WTC11 (cell line): ENCODE results near the gene ARHGEF10L. TPM values are rescaled to one million over a fixed set of nuclear protein-coding genes. Genes with fewer than 3 reads are reported as not detected.

Experiments used
- ATAC-seq: fragments of 200-7000 bp; cut with Tn5 transposase; 2 replicates; pipeline ENCODE4 v1.10.0; 2021; ENCODE audit warnings: mild to moderate bottlenecking, moderate library complexity
- CTCF ChIA-PET: fragments of 300-600 bp; sonication (Branson Sonifier 250); formaldehyde crosslinking; loops from one replicate; lab custom pipeline; 2021; ENCODE audit warnings: antibody characterized with exemption; lab: Charles Lee
- POLR2A ChIA-PET: fragments of 350-600 bp; sonication (Branson Sonifier 250); formaldehyde crosslinking; loops from one replicate; lab custom pipeline; 2021; ENCODE audit warnings: antibody characterized with exemption; lab: Charles Lee
- DNase-seq: peaks from one replicate; pipeline ENCODE4 v3.0.0; 2021; ENCODE audit warnings: low spot score
- H3K27ac Mint-ChIP-seq: 2 replicates; pipeline ENCODE4 v1.8.0; 2021; ENCODE audit warnings: mixed read lengths
- H3K27me3 Mint-ChIP-seq: 2 replicates; pipeline ENCODE4 v1.8.0; 2021; ENCODE audit warnings: low read depth, mild to moderate bottlenecking, moderate library complexity, mixed read lengths
- H3K36me3 Mint-ChIP-seq: 2 replicates; pipeline ENCODE4 v1.8.0; 2021; ENCODE audit warnings: mixed read lengths
- H3K4me1 Mint-ChIP-seq: 2 replicates; pipeline ENCODE4 v1.8.0; 2022; ENCODE audit warnings: mixed read lengths
- H3K4me3 Mint-ChIP-seq: 2 replicates; pipeline ENCODE4 v1.8.0; 2021; ENCODE audit warnings: mild to moderate bottlenecking, moderate library complexity, mixed read lengths
- H3K9me3 Mint-ChIP-seq: 2 replicates; pipeline ENCODE4 v1.8.0; 2021; ENCODE audit warnings: mixed read lengths
- ATF1 ChIP-seq: sonication (generic); formaldehyde crosslinking; IDR thresholded peaks from 2 replicates; pipeline ENCODE4 v1.8.1; 2023; ENCODE audit warnings: mild to moderate bottlenecking, moderate library complexity, missing genetic modification reagents
- ETV6 ChIP-seq: sonication (generic); formaldehyde crosslinking; IDR thresholded peaks from 2 replicates; pipeline ENCODE4 v1.8.1; 2022; ENCODE audit warnings: mild to moderate bottlenecking, missing genetic modification reagents
- FOXK1 ChIP-seq: sonication (generic); formaldehyde crosslinking; IDR thresholded peaks from 2 replicates; pipeline ENCODE4 v1.8.0; 2022; ENCODE audit warnings: mild to moderate bottlenecking, moderate library complexity, missing genetic modification reagents
- FOXP1 ChIP-seq: sonication (generic); formaldehyde crosslinking; IDR thresholded peaks from 2 replicates; pipeline ENCODE4 v1.8.0; 2022; ENCODE audit warnings: missing genetic modification reagents, mild to moderate bottlenecking, moderate library complexity, borderline replicate concordance
- GABPB1 ChIP-seq: sonication (generic); formaldehyde crosslinking; IDR thresholded peaks from 2 replicates; pipeline ENCODE4 v1.8.1; 2023; ENCODE audit warnings: mild to moderate bottlenecking, missing genetic modification reagents
- KAT7 ChIP-seq: sonication (generic); formaldehyde crosslinking; IDR thresholded peaks from 2 replicates; pipeline ENCODE4 v1.8.1; 2023; ENCODE audit warnings: missing genetic modification reagents, mild to moderate bottlenecking, borderline replicate concordance
- NFE2L1 ChIP-seq: sonication (generic); formaldehyde crosslinking; IDR thresholded peaks from 2 replicates; pipeline ENCODE4 v1.8.1; 2023; ENCODE audit warnings: missing genetic modification reagents
- NFYB ChIP-seq: sonication (generic); formaldehyde crosslinking; conservative IDR thresholded peaks from 2 replicates; pipeline ENCODE4 v1.8.0; 2022; ENCODE audit warnings: low read depth, missing genetic modification reagents
- NR2C2 ChIP-seq: sonication (generic); formaldehyde crosslinking; IDR thresholded peaks from 2 replicates; pipeline ENCODE4 v1.8.0; 2022; ENCODE audit warnings: mild to moderate bottlenecking, missing genetic modification reagents
- NR3C1 ChIP-seq: sonication (generic); formaldehyde crosslinking; conservative IDR thresholded peaks from 2 replicates; pipeline ENCODE4 v1.8.1; 2023; ENCODE audit warnings: low read depth, mild to moderate bottlenecking, missing genetic modification reagents
- TCF7 ChIP-seq: sonication (generic); formaldehyde crosslinking; IDR thresholded peaks from 2 replicates; pipeline ENCODE4 v1.8.0; 2022; ENCODE audit warnings: mild to moderate bottlenecking, low read depth, missing genetic modification reagents, moderate library complexity
- ZNF121 ChIP-seq: sonication (generic); formaldehyde crosslinking; IDR thresholded peaks from 2 replicates; pipeline ENCODE4 v1.8.0; 2023; ENCODE audit warnings: missing genetic modification reagents
- ZNF416 ChIP-seq: fragments of 250-450 bp; sonication (Bioruptor Pico); IDR thresholded peaks from 2 replicates; pipeline ENCODE4 v1.9.0; 2021; ENCODE audit warnings: mild to moderate bottlenecking, inconsistent platforms
- total RNA-seq: library from RNA; stranded (reverse); gene quantifications from 3 replicates; pipeline ENCODE4 v1.2.3, GENCODE V29; 2021
- TF ChIP-seq, protein P1 (sequence below): sonication (generic); formaldehyde crosslinking; IDR thresholded peaks from 2 replicates; pipeline ENCODE4 v1.8.1; 2022; ENCODE audit warnings: low read depth, mild to moderate bottlenecking, moderate library complexity, missing genetic modification reagents, borderline replicate concordance
- TF ChIP-seq, protein P2 (sequence below): fragments of 250-450 bp; sonication (Bioruptor Pico); IDR thresholded peaks from 2 replicates; pipeline ENCODE4 v1.9.0; 2021; ENCODE audit warnings: mild to moderate bottlenecking
- TF ChIP-seq, protein P3 (sequence below): fragments of 200-600 bp; IDR thresholded peaks from 2 replicates; pipeline ENCODE4 v1.8.0; 2022; ENCODE audit warnings: antibody characterized with exemption
- TF ChIP-seq, protein P4 (sequence below): sonication (generic); formaldehyde crosslinking; IDR thresholded peaks from 2 replicates; pipeline ENCODE4 v1.8.0; 2022; ENCODE audit warnings: mild to moderate bottlenecking, missing genetic modification reagents
- TF ChIP-seq, protein P5 (sequence below): sonication (generic); formaldehyde crosslinking; IDR thresholded peaks from 2 replicates; pipeline ENCODE4 v1.8.0; 2022; ENCODE audit warnings: missing genetic modification reagents
- TF ChIP-seq, protein P6 (sequence below): sonication (generic); formaldehyde crosslinking; IDR thresholded peaks from 2 replicates; pipeline ENCODE4 v1.8.0; 2022; ENCODE audit warnings: mild to moderate bottlenecking, missing genetic modification reagents
- TF ChIP-seq, protein P7 (sequence below): sonication (generic); formaldehyde crosslinking; conservative IDR thresholded peaks from 2 replicates; pipeline ENCODE4 v1.8.1; 2022; ENCODE audit warnings: mild to moderate bottlenecking, missing genetic modification reagents
- TF ChIP-seq, protein P8 (sequence below): sonication (generic); formaldehyde crosslinking; IDR thresholded peaks from 2 replicates; pipeline ENCODE4 v1.8.0; 2022; ENCODE audit warnings: mild to moderate bottlenecking, missing genetic modification reagents
- TF ChIP-seq, protein P9 (sequence below): sonication (generic); formaldehyde crosslinking; IDR thresholded peaks from 2 replicates; pipeline ENCODE4 v1.8.1; 2022; ENCODE audit warnings: mild to moderate bottlenecking, missing genetic modification reagents, moderate library complexity, borderline replicate concordance

ARHGEF10L gene
- total RNA-seq, 1 experiment from 2014 or later, result 34.4 TPM

DNA sequence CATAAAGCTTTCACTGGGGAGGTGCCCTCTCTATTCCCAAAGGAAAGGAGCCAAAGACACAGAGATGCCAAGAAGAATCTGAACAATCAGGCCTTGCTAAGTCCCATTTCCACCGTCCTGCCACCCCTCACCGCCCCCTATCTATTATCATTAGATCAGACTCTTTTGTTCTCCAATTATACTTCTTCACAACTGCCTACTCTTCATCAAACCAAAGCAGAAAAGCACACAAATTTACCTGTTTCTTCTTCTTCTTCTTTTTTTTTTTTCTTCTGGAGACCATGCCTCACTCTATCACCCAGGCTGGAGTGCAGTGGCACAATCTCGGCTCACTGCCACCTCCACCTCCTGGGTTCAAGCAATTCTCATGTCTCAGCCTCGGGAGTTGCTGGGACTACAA is 43.1 kb upstream of the ARHGEF10L start:
- DNase-seq (no peak), ATAC-seq (no peak)
- H3K36me3 Mint-ChIP-seq, result no peaks in the 10 kb centered on the region; the same call in none of the 2 replicates
- H3K4me1 Mint-ChIP-seq, result peaks cover 20% of the 10 kb centered on the region
- no peaks in the 10 kb centered on the region for H3K27me3 Mint-ChIP-seq
- H3K4me3 Mint-ChIP-seq, result no peak overlapping the region
- H3K27ac Mint-ChIP-seq, result no peak overlapping the region
- POLR2A ChIA-PET, result no interaction called here
- CTCF ChIA-PET, result interaction anchor here (0.7 to 13.0 kb wide), 6 partner anchors 11 to 298 kb away, joined by 3 to 273 read pairs (median 3); no protein-coding TSS in a partner anchor
- TF ChIP-seq, protein P1, sequence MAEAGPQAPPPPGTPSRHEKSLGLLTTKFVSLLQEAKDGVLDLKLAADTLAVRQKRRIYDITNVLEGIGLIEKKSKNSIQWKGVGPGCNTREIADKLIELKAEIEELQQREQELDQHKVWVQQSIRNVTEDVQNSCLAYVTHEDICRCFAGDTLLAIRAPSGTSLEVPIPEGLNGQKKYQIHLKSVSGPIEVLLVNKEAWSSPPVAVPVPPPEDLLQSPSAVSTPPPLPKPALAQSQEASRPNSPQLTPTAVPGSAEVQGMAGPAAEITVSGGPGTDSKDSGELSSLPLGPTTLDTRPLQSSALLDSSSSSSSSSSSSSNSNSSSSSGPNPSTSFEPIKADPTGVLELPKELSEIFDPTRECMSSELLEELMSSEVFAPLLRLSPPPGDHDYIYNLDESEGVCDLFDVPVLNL (CRISPR knock-in tag), result no peak
- TF ChIP-seq KAT7 (CRISPR knock-in tag) (no peak), NFE2L1 (no peak), NFYB (CRISPR knock-in tag) (no peak), FOXK1 (no peak), ATF1 (CRISPR knock-in tag) (no peak), FOXP1 (CRISPR knock-in tag) (no peak), ZNF416 (CRISPR knock-in tag) (no peak), ZNF121 (CRISPR knock-in tag) (no peak)
- TF ChIP-seq, protein P2, sequence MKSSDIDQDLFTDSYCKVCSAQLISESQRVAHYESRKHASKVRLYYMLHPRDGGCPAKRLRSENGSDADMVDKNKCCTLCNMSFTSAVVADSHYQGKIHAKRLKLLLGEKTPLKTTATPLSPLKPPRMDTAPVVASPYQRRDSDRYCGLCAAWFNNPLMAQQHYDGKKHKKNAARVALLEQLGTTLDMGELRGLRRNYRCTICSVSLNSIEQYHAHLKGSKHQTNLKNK, result no peak
- TF ChIP-seq, protein P3, sequence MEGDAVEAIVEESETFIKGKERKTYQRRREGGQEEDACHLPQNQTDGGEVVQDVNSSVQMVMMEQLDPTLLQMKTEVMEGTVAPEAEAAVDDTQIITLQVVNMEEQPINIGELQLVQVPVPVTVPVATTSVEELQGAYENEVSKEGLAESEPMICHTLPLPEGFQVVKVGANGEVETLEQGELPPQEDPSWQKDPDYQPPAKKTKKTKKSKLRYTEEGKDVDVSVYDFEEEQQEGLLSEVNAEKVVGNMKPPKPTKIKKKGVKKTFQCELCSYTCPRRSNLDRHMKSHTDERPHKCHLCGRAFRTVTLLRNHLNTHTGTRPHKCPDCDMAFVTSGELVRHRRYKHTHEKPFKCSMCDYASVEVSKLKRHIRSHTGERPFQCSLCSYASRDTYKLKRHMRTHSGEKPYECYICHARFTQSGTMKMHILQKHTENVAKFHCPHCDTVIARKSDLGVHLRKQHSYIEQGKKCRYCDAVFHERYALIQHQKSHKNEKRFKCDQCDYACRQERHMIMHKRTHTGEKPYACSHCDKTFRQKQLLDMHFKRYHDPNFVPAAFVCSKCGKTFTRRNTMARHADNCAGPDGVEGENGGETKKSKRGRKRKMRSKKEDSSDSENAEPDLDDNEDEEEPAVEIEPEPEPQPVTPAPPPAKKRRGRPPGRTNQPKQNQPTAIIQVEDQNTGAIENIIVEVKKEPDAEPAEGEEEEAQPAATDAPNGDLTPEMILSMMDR, result no peak
- TF ChIP-seq, protein P4, sequence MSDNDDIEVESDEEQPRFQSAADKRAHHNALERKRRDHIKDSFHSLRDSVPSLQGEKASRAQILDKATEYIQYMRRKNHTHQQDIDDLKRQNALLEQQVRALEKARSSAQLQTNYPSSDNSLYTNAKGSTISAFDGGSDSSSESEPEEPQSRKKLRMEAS (CRISPR knock-in tag), result no peak
- TF ChIP-seq, protein P5, sequence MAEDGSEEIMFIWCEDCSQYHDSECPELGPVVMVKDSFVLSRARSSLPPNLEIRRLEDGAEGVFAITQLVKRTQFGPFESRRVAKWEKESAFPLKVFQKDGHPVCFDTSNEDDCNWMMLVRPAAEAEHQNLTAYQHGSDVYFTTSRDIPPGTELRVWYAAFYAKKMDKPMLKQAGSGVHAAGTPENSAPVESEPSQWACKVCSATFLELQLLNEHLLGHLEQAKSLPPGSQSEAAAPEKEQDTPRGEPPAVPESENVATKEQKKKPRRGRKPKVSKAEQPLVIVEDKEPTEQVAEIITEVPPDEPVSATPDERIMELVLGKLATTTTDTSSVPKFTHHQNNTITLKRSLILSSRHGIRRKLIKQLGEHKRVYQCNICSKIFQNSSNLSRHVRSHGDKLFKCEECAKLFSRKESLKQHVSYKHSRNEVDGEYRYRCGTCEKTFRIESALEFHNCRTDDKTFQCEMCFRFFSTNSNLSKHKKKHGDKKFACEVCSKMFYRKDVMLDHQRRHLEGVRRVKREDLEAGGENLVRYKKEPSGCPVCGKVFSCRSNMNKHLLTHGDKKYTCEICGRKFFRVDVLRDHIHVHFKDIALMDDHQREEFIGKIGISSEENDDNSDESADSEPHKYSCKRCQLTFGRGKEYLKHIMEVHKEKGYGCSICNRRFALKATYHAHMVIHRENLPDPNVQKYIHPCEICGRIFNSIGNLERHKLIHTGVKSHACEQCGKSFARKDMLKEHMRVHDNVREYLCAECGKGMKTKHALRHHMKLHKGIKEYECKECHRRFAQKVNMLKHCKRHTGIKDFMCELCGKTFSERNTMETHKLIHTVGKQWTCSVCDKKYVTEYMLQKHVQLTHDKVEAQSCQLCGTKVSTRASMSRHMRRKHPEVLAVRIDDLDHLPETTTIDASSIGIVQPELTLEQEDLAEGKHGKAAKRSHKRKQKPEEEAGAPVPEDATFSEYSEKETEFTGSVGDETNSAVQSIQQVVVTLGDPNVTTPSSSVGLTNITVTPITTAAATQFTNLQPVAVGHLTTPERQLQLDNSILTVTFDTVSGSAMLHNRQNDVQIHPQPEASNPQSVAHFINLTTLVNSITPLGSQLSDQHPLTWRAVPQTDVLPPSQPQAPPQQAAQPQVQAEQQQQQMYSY (CRISPR knock-in tag), result no peak
- TF ChIP-seq, protein P6, sequence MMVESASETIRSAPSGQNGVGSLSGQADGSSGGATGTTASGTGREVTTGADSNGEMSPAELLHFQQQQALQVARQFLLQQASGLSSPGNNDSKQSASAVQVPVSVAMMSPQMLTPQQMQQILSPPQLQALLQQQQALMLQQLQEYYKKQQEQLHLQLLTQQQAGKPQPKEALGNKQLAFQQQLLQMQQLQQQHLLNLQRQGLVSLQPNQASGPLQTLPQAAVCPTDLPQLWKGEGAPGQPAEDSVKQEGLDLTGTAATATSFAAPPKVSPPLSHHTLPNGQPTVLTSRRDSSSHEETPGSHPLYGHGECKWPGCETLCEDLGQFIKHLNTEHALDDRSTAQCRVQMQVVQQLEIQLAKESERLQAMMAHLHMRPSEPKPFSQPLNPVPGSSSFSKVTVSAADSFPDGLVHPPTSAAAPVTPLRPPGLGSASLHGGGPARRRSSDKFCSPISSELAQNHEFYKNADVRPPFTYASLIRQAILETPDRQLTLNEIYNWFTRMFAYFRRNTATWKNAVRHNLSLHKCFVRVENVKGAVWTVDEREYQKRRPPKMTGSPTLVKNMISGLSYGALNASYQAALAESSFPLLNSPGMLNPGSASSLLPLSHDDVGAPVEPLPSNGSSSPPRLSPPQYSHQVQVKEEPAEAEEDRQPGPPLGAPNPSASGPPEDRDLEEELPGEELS (CRISPR knock-in tag), result no peak
- TF ChIP-seq, protein P7, sequence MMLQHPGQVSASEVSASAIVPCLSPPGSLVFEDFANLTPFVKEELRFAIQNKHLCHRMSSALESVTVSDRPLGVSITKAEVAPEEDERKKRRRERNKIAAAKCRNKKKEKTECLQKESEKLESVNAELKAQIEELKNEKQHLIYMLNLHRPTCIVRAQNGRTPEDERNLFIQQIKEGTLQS (CRISPR knock-in tag), result no peak
- H3K9me3 Mint-ChIP-seq, result peaks cover 19% of the 10 kb centered on the region

DNA sequence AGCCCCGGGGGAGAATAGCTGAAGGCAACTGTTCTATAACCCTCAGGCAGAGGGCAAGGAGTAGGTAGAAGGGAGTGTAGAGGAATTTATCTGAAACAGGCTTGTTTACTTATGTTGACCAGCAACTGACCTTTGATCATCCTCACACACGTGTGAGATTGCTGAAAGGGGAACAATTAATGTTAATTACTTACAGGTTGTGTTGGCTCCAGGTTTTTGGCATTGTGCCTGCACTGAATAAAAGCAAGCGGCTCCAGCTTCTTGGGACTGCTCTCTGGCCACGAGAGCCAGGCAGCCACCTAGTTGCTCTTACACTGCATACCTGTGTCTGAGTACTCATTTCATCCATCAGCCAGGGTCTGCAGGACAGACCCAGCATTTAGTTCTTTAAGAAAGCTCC is 41.3 kb upstream of the ARHGEF10L start:
- Mint-ChIP-seq H3K36me3 (no peaks in the 10 kb centered on the region; the same call in none of the 2 replicates), H3K27ac (no peak overlapping the region), H3K27me3 (0 out of 2 replicates have a peak, but pooled peaks cover 4% of the 10 kb centered on the region), H3K9me3 (peaks cover 19% of the 10 kb centered on the region), H3K4me1 (peaks cover 15% of the 10 kb centered on the region), H3K4me3 (no peak overlapping the region)
- ATAC-seq (no peak), DNase-seq (no peak)
- POLR2A ChIA-PET, result interaction anchor here (0.6 kb wide), 1 partner anchor 93 kb away, joined by 3 read pairs; no protein-coding TSS in a partner anchor
- TF ChIP-seq TCF7 (CRISPR knock-in tag), result no peak
- no peak for TF ChIP-seq NR2C2 (CRISPR knock-in tag)
- TF ChIP-seq ZNF416 (CRISPR knock-in tag), result no peak
- TF ChIP-seq, protein P8, sequence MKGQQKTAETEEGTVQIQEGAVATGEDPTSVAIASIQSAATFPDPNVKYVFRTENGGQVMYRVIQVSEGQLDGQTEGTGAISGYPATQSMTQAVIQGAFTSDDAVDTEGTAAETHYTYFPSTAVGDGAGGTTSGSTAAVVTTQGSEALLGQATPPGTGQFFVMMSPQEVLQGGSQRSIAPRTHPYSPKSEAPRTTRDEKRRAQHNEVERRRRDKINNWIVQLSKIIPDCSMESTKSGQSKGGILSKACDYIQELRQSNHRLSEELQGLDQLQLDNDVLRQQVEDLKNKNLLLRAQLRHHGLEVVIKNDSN (CRISPR knock-in tag), result no peak
- TF ChIP-seq ETV6 (CRISPR knock-in tag), result no peak
- no peak for TF ChIP-seq GABPB1 (CRISPR knock-in tag)
- no peak for TF ChIP-seq NR3C1
- TF ChIP-seq, protein P9, sequence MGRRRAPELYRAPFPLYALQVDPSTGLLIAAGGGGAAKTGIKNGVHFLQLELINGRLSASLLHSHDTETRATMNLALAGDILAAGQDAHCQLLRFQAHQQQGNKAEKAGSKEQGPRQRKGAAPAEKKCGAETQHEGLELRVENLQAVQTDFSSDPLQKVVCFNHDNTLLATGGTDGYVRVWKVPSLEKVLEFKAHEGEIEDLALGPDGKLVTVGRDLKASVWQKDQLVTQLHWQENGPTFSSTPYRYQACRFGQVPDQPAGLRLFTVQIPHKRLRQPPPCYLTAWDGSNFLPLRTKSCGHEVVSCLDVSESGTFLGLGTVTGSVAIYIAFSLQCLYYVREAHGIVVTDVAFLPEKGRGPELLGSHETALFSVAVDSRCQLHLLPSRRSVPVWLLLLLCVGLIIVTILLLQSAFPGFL (CRISPR knock-in tag), result no peak
- CTCF ChIA-PET, result interaction anchor here (13.0 kb wide), 1 partner anchor 109 kb away, joined by 273 read pairs; no protein-coding TSS in a partner anchor
